Upper lobe of right lung (tissue), 1 donor: Measurements from ENCODE around the gene ARL6IP1. TPM values are rescaled to one million over a fixed set of nuclear protein-coding genes. Genes with fewer than 3 reads are reported as not detected.
"Not testable (repeated sequence)": the region's sequence is repeated elsewhere in the genome, so short reads cannot be mapped to it uniquely, and the experiment has no call there.

Experiments used
- ATAC-seq: fragments of 200-7000 bp; cut with Tn5 transposase; one replicate; pipeline ENCODE4 v1.9.1; 2020; ENCODE audit warnings: mild to moderate bottlenecking, moderate library complexity
- DNase-seq: peaks from one replicate; pipeline ENCODE4 v3.0.0-alpha.2; 2020
- H3K27ac ChIP-seq: fragments of 200-600 bp; one replicate; pipeline ENCODE4 v1.8.0; 2022
- H3K27me3 ChIP-seq: fragments of 200-600 bp; one replicate; pipeline ENCODE4 v1.8.0; 2022; ENCODE audit warnings: mild to moderate bottlenecking
- H3K36me3 ChIP-seq: fragments of 200-600 bp; one replicate; pipeline ENCODE4 v1.8.0; 2022
- H3K4me1 ChIP-seq: fragments of 200-600 bp; one replicate; pipeline ENCODE4 v1.8.0; 2022
- H3K4me3 ChIP-seq: fragments of 200-600 bp; one replicate; pipeline ENCODE4 v1.8.0; 2022; ENCODE audit warnings: mild to moderate bottlenecking
- H3K9me3 ChIP-seq: fragments of 200-600 bp; one replicate; pipeline ENCODE4 v1.8.0; 2022
- CTCF ChIP-seq: fragments of 200-600 bp; IDR thresholded peaks from one replicate; pipeline ENCODE4 v1.8.0; 2022; ENCODE audit warnings: antibody characterized with exemption
- intact Hi-C: fragments of 100-400 bp; cut with DNase I; formaldehyde crosslinking; loops from one replicate; pipeline ENCODE4 v1.11.0; 2022
- total RNA-seq: library from RNA; stranded (reverse); fragmentation: NEBNext Ultra II Directional; extraction: Animal tissue kit (Norgen Biotek cat#: 25700); gene quantifications from one replicate; pipeline ENCODE4 v1.2.1, GENCODE V29; 2021
- donor health status: DM: no; HTN: yes; CAD: no; lungs with severe emphysema.

ARL6IP1 gene
- total RNA-seq, 1 donor from 2014 or later = 110 TPM

DNA sequence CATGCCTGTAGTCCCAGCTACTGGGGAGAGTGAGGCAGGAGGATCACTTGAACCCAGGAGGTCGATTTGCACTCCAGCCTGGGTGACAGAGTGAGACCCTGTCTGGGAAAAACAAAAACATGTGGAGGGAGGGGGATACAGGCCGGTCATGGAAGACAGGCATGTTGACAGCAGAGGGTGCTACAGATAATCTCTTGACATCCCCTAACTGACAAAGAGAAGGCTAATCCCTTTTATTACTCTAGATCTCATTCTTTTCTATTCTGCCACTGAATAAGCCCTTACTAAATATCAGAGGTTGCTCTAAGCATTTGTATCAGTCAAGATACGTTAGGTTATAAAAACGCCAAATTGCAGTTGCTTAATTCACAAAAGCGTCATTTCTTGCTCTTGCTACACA, 25.0 kb downstream of the ARL6IP1 start:
- H3K4me3 ChIP-seq, H3K4me1 ChIP-seq, ATAC-seq, H3K27me3 ChIP-seq, H3K9me3 ChIP-seq, H3K36me3 ChIP-seq, DNase-seq, intact Hi-C loops, H3K27ac ChIP-seq: not testable (repeated sequence)

- H3K4me3 ChIP-seq, H3K9me3 ChIP-seq, intact Hi-C loops, H3K36me3 ChIP-seq, H3K27ac ChIP-seq, H3K27me3 ChIP-seq, DNase-seq, H3K4me1 ChIP-seq: not testable (repeated sequence)
- ATAC-seq = peak; percentile 50
Measured at GRCh38 chr16:18774651-18775050, 26.7 kb downstream of the ARL6IP1 start.

DNA sequence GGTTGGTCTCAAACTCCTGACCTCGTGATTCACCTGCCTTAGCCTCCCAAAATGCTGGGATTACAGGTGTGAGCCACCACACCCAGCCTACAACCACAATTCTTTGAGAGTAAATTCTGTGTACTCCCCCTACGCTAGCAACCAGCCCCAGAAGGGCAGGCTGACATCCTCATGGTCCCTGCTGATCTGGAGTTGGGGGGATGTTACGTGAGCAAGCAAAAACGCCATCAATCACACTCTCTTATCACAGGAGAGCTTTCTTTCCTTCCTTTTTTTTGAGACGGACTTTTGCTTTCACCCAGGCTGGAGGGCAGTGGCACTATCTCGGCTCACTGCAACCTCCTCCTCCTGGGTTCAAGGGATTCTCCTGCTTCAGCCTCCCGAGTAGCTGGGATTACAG, 29.2 kb downstream of the ARL6IP1 start:
- H3K36me3 ChIP-seq = not testable (repeated sequence)

GRCh38 chr16:18770336-18770962, 30.9 kb downstream of the ARL6IP1 start:
- H3K36me3 ChIP-seq, H3K27me3 ChIP-seq, DNase-seq, H3K27ac ChIP-seq, H3K4me3 ChIP-seq, H3K9me3 ChIP-seq, H3K4me1 ChIP-seq, intact Hi-C loops, ATAC-seq: not testable (repeated sequence)

More for the DNA sequence above, 29.2 kb downstream of the ARL6IP1 start:
- ATAC-seq, DNase-seq, H3K4me1 ChIP-seq, intact Hi-C loops, H3K27ac ChIP-seq, H3K27me3 ChIP-seq, H3K9me3 ChIP-seq, H3K4me3 ChIP-seq: not testable (repeated sequence)

DNA sequence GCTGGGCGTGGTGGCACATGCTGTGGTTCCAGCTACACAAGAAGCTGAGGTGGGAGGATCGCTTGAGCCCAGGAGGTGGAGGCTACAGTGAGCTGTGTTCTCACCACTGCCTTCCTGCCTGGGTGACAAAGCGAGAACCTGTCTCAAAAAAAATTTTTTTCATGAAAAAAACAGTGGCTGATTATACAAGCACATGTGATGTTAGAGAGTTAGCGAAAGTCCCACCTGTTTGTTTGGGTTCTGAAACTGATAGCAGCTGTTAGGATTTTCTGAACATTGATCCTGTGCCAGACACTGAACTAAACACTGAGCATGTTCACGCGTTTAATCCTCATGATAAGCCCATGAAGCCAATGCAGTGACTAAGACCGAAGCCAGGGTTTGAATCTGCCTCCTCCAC, 34.1 kb downstream of the ARL6IP1 start:
- DNase-seq, H3K4me3 ChIP-seq, H3K36me3 ChIP-seq, H3K27ac ChIP-seq, intact Hi-C loops, H3K27me3 ChIP-seq, H3K9me3 ChIP-seq, ATAC-seq, H3K4me1 ChIP-seq: not testable (repeated sequence)

DNA sequence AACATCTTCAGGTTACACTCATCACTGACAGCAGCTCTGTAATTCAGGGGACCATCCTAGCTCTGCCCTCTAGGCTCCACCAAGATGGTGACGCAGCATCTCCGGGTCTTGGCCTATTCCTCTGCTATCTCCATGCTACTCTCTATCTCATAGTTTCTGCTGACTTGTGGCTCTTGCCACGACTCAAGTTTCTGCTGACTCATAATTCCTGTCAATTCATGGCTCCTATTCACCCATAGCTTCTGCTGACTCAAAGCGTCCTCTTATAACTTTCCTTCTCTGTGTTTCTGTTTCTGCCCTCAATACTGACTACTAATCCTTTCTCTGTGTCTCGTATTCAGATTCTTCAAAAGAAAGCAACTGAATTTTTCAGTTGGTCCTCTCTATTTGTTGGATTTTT, 38.6 kb downstream of the ARL6IP1 start:
- ATAC-seq, DNase-seq, H3K27ac ChIP-seq, H3K4me3 ChIP-seq, intact Hi-C loops, H3K27me3 ChIP-seq, H3K9me3 ChIP-seq, H3K36me3 ChIP-seq, H3K4me1 ChIP-seq: not testable (repeated sequence)

- DNase-seq, H3K4me3 ChIP-seq, H3K27ac ChIP-seq, H3K9me3 ChIP-seq, intact Hi-C loops, H3K4me1 ChIP-seq, H3K36me3 ChIP-seq, H3K27me3 ChIP-seq: not testable (repeated sequence)
- peak; percentile 98 for ATAC-seq
- peak; percentile 65 for TF ChIP-seq CTCF
Measured at GRCh38 chr16:18759598-18760520, 41.5 kb downstream of the ARL6IP1 start.

- H3K36me3 ChIP-seq, H3K27me3 ChIP-seq, H3K27ac ChIP-seq, H3K4me1 ChIP-seq, H3K4me3 ChIP-seq, H3K9me3 ChIP-seq, ATAC-seq, intact Hi-C loops, DNase-seq: not testable (repeated sequence)
Measured at GRCh38 chr16:18757960-18758660, 43.2 kb downstream of the ARL6IP1 start.

DNA sequence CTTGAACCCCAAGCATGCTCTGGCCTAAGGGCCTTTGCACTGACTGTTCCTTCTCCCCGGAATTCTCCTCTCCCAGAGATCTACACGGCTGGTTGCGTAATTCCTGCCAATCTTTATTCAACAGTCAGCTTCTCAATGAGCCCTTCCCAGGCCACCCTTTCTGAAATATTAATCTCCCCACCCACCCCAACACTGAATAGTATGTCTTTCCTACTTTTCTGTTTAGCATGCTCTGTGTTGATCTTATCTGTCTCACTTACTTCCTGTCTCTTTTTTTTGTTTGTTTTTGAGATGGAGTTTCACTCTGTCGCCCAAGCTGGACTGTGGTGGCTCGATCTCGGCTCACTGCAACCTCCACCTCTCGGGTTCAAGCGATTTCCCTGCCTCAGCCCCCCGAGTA, 44.7 kb downstream of the ARL6IP1 start:
- H3K27me3 ChIP-seq, H3K27ac ChIP-seq, H3K4me1 ChIP-seq, intact Hi-C loops, ATAC-seq, H3K4me3 ChIP-seq, H3K9me3 ChIP-seq, H3K36me3 ChIP-seq, DNase-seq: not testable (repeated sequence)

GRCh38 chr16:18742870-18743269, 58.5 kb downstream of the ARL6IP1 start:
- intact Hi-C loops, H3K36me3 ChIP-seq, H3K27me3 ChIP-seq, H3K9me3 ChIP-seq, ATAC-seq, H3K27ac ChIP-seq, DNase-seq, H3K4me3 ChIP-seq, H3K4me1 ChIP-seq: not testable (repeated sequence)
